ENCODE results near the gene NDUFB5. TPM values are rescaled to one million over a fixed set of nuclear protein-coding genes. Genes with fewer than 3 reads are reported as not detected.

Gene NDUFB5
- total RNA-seq, 1 experiment from 2014 or later: 95.6 TPM

GRCh38 chr3:179599531-179599930 lies 5.1 kb upstream of the NDUFB5 start:
- H3K4me3 Mint-ChIP-seq: no peak overlapping the region
- no peaks in the 10 kb centered on the region for H3K9me3 Mint-ChIP-seq
- ChIA-PET CTCF (no interaction called here), POLR2A (interaction anchor here (0.7 kb wide), 1 partner anchor 278 kb away, joined by 3 read pairs; no protein-coding TSS in a partner anchor)
- ATAC-seq (no peak), DNase-seq (ENCODE audit: low spot score) (no peak)
- H3K27ac Mint-ChIP-seq: no peak overlapping the region
- H3K4me1 Mint-ChIP-seq: no peaks in the 10 kb centered on the region
- TF ChIP-seq MYBL2 (CRISPR knock-in tag; IDR thresholded peaks at IDR 0.05) (no peak), ZNF263 (CRISPR knock-in tag; IDR thresholded peaks at IDR 0.05; ENCODE audit: low read depth) (no peak), USF2 (CRISPR knock-in tag; IDR thresholded peaks at IDR 0.05) (no peak), ZNF281 (CRISPR knock-in tag; IDR thresholded peaks at IDR 0.05) (no peak), MLX (CRISPR knock-in tag; IDR thresholded peaks at IDR 0.05) (no peak), FOXP4 (CRISPR knock-in tag; IDR thresholded peaks at IDR 0.05) (no peak), ZSCAN18 (CRISPR knock-in tag; IDR thresholded peaks at IDR 0.05) (no peak), NR2C2 (CRISPR knock-in tag; IDR thresholded peaks at IDR 0.05) (no peak), ZNF416 (CRISPR knock-in tag; IDR thresholded peaks at IDR 0.05) (no peak), NFATC4 (CRISPR knock-in tag; IDR thresholded peaks at IDR 0.05) (no peak), PRDM15 (CRISPR knock-in tag; IDR thresholded peaks at IDR 0.05) (no peak), ATF1 (CRISPR knock-in tag; IDR thresholded peaks at IDR 0.05) (no peak), RELA (CRISPR knock-in tag; IDR thresholded peaks at IDR 0.05; ENCODE audit: borderline replicate concordance) (no peak)
- H3K27me3 Mint-ChIP-seq (ENCODE audit: low read depth): no peaks in the 10 kb centered on the region
- peaks cover 69% of the 10 kb centered on the region for H3K36me3 Mint-ChIP-seq

GRCh38 chr3:179603321-179603720 lies 1.3 kb upstream of the NDUFB5 start:
- no peaks in the 10 kb centered on the region for H3K9me3 Mint-ChIP-seq
- ChIA-PET POLR2A (interaction anchor here (0.6 kb wide), 1 partner anchor 433 kb away, joined by 3 read pairs; no protein-coding TSS in a partner anchor), CTCF (no interaction called here)
- no peaks in the 10 kb centered on the region for H3K27me3 Mint-ChIP-seq (ENCODE audit: low read depth)
- H3K4me1 Mint-ChIP-seq: peaks cover 4% of the 10 kb centered on the region
- H3K27ac Mint-ChIP-seq: no peak overlapping the region
- peak overlapping the region; percentile 99 for H3K4me3 Mint-ChIP-seq
- no peak for DNase-seq (ENCODE audit: low spot score)
- ATAC-seq: no peak
- peaks cover 41% of the 10 kb centered on the region for H3K36me3 Mint-ChIP-seq
- TF ChIP-seq CDX4 (CRISPR knock-in tag; IDR thresholded peaks at IDR 0.05; ENCODE audit: borderline replicate concordance) (no peak), ZNF281 (CRISPR knock-in tag; IDR thresholded peaks at IDR 0.05) (no peak), ELF4 (CRISPR knock-in tag; IDR thresholded peaks at IDR 0.05; ENCODE audit: low read depth) (no peak), FOXK1 (CRISPR knock-in tag; IDR thresholded peaks at IDR 0.05) (no peak), HMGA2 (CRISPR knock-in tag; IDR thresholded peaks at IDR 0.05) (no peak), E2F4 (CRISPR knock-in tag; IDR thresholded peaks at IDR 0.05; ENCODE audit: borderline replicate concordance, low read depth) (no peak)

All from WTC11 (cell line).